A549 (cell line): ENCODE data around the gene FERD3L.

Experiments used
- EP300 ChIP-seq, 2 experiments: fragments of >200 bp; sonication (Bioruptor Twin); formaldehyde crosslinking; IDR thresholded peaks; 2 replicates in 1 of 2; 3 replicates in 1 of 2; pipeline ENCODE4 v1.6.1; 2016 to 2017
- GATA3 ChIP-seq: IDR thresholded peaks from 2 replicates; pipeline ENCODE4 v1.6.1; 2012; ENCODE audit warnings: borderline replicate concordance
- HDAC2 ChIP-seq: fragments of 200-600 bp; sonication (generic); IDR thresholded peaks from 2 replicates; pipeline ENCODE4 v1.6.1; 2016
- PHF8 ChIP-seq: fragments of 200-600 bp; sonication (generic); IDR thresholded peaks from 2 replicates; pipeline ENCODE4 v1.6.1; 2016; ENCODE audit warnings: low read depth, mild to moderate bottlenecking, antibody characterized with exemption, moderate library complexity, borderline replicate concordance
- POLR2A ChIP-seq: IDR thresholded peaks from 2 replicates; pipeline ENCODE4 v1.6.1; 2012; ENCODE audit warnings: mild to moderate bottlenecking, low read length
- POLR2AphosphoS2 ChIP-seq: conservative IDR thresholded peaks from 2 replicates; pipeline ENCODE4 v1.6.1; 2012; ENCODE audit warnings: low read length, improper control_type of control experiment, inconsistent platforms
- RAD21 ChIP-seq, 2 experiments: fragments of >200 bp in 1 of 2; sonication (Bioruptor Twin) in 1 of 2; formaldehyde crosslinking in 1 of 2; IDR thresholded peaks in 1 of 2; conservative IDR thresholded peaks in 1 of 2; 2 replicates in 1 of 2; 3 replicates in 1 of 2; pipeline ENCODE4 v1.6.1; 2012 to 2018; ENCODE audit warnings: inconsistent platforms in 1 of 2
- TF ChIP-seq, protein P1 (sequence below): fragments of >200 bp; sonication (Bioruptor Twin); formaldehyde crosslinking; IDR thresholded peaks from 3 replicates; pipeline ENCODE4 v1.5.1; 2016
- TF ChIP-seq, protein P2 (sequence below): IDR thresholded peaks from 2 replicates; pipeline ENCODE4 v1.6.1; 2012
- TF ChIP-seq, protein P3 (sequence below): fragments of 450-650 bp; IDR thresholded peaks from 2 replicates; pipeline ENCODE4 v1.6.1; 2014; ENCODE audit warnings: antibody characterized with exemption

- TF ChIP-seq GATA3 (no peak), POLR2A (no peak), PHF8 (no peak), RAD21 (conservative IDR thresholded peaks at IDR 0.05 in 1 of 2, IDR thresholded peaks at IDR 0.05 in 1 of 2) (no peak), POLR2AphosphoS2 (no peak), HDAC2 (no peak), EP300 (IDR thresholded peaks at IDR 0.05) (no peak)
- TF ChIP-seq, protein P1, sequence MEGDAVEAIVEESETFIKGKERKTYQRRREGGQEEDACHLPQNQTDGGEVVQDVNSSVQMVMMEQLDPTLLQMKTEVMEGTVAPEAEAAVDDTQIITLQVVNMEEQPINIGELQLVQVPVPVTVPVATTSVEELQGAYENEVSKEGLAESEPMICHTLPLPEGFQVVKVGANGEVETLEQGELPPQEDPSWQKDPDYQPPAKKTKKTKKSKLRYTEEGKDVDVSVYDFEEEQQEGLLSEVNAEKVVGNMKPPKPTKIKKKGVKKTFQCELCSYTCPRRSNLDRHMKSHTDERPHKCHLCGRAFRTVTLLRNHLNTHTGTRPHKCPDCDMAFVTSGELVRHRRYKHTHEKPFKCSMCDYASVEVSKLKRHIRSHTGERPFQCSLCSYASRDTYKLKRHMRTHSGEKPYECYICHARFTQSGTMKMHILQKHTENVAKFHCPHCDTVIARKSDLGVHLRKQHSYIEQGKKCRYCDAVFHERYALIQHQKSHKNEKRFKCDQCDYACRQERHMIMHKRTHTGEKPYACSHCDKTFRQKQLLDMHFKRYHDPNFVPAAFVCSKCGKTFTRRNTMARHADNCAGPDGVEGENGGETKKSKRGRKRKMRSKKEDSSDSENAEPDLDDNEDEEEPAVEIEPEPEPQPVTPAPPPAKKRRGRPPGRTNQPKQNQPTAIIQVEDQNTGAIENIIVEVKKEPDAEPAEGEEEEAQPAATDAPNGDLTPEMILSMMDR = no peak
- TF ChIP-seq, protein P2, sequence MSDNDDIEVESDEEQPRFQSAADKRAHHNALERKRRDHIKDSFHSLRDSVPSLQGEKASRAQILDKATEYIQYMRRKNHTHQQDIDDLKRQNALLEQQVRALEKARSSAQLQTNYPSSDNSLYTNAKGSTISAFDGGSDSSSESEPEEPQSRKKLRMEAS = peak; percentile 25; the same call in 1 of the 2 replicates
- TF ChIP-seq, protein P3, sequence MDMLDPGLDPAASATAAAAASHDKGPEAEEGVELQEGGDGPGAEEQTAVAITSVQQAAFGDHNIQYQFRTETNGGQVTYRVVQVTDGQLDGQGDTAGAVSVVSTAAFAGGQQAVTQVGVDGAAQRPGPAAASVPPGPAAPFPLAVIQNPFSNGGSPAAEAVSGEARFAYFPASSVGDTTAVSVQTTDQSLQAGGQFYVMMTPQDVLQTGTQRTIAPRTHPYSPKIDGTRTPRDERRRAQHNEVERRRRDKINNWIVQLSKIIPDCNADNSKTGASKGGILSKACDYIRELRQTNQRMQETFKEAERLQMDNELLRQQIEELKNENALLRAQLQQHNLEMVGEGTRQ = no peak
These were observed 28.8 kb downstream of the FERD3L start for GRCh38 chr7:19116121-19117090.
